Stomach (tissue), 4 donors: ENCODE measurements around the gene GPS1.

Source experiments
- EP300 ChIP-seq: sonication (generic); formaldehyde crosslinking; IDR thresholded peaks from one replicate; pipeline ENCODE4 v1.6.1; 2017; ENCODE audit warnings: antibody characterized with exemption
- POLR2A ChIP-seq, 4 donors: fragments of 450-650 bp; IDR thresholded peaks; one replicate each; pipeline ENCODE4 v1.6.1; 2016; ENCODE audit warnings: antibody characterized with exemption in 4 of 4, control low read depth in 2 of 4, mild to moderate bottlenecking in 1 of 4, moderate library complexity in 1 of 4
- POLR2AphosphoS5 ChIP-seq, 3 donors: sonication (generic); formaldehyde crosslinking; IDR thresholded peaks; one replicate each; pipeline ENCODE4 v1.6.1; 2016; ENCODE audit warnings: antibody characterized with exemption in 3 of 3
- TF ChIP-seq, protein P1 (sequence below), 7 experiments: fragments of 450-650 bp in 4 of 7; fragments of 200-600 bp in 3 of 7; sonication (generic) in 3 of 7; IDR thresholded peaks; one replicate each; pipeline ENCODE4 v1.5.1; 2016 to 2019; ENCODE audit warnings: antibody characterized with exemption in 7 of 7, control low read depth in 2 of 7, mild to moderate bottlenecking in 1 of 7

- TF ChIP-seq, protein P1, sequence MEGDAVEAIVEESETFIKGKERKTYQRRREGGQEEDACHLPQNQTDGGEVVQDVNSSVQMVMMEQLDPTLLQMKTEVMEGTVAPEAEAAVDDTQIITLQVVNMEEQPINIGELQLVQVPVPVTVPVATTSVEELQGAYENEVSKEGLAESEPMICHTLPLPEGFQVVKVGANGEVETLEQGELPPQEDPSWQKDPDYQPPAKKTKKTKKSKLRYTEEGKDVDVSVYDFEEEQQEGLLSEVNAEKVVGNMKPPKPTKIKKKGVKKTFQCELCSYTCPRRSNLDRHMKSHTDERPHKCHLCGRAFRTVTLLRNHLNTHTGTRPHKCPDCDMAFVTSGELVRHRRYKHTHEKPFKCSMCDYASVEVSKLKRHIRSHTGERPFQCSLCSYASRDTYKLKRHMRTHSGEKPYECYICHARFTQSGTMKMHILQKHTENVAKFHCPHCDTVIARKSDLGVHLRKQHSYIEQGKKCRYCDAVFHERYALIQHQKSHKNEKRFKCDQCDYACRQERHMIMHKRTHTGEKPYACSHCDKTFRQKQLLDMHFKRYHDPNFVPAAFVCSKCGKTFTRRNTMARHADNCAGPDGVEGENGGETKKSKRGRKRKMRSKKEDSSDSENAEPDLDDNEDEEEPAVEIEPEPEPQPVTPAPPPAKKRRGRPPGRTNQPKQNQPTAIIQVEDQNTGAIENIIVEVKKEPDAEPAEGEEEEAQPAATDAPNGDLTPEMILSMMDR (IDR thresholded peaks at IDR 0.05) = no peak
- no peak for TF ChIP-seq POLR2A (IDR thresholded peaks at IDR 0.05)
- TF ChIP-seq EP300 = no peak
- no peak for TF ChIP-seq POLR2AphosphoS5 (IDR thresholded peaks at IDR 0.05)
Observed at GRCh38 chr17:82018989-82019689, 32.6 kb upstream of the GPS1 start.
